Transverse colon (tissue), 4 donors: Measurements from ENCODE around the gene TSPAN9.

Experiments used
- POLR2AphosphoS5 ChIP-seq, 3 donors: sonication (generic); formaldehyde crosslinking; IDR thresholded peaks; one replicate each; pipeline ENCODE4 v1.6.1; 2016; ENCODE audit warnings: antibody characterized with exemption in 3 of 3
- TF ChIP-seq, protein P1 (sequence below), 5 experiments: fragments of 200-600 bp in 3 of 5; fragments of 450-650 bp in 2 of 5; sonication (generic) in 3 of 5; IDR thresholded peaks; 1 replicate in 2 of 5; 2 replicates in 3 of 5; pipeline ENCODE4 v1.5.1; 2016 to 2017; ENCODE audit warnings: antibody characterized with exemption in 5 of 5, inconsistent platforms in 3 of 5, mild to moderate bottlenecking in 2 of 5, moderate library complexity in 1 of 5

DNA sequence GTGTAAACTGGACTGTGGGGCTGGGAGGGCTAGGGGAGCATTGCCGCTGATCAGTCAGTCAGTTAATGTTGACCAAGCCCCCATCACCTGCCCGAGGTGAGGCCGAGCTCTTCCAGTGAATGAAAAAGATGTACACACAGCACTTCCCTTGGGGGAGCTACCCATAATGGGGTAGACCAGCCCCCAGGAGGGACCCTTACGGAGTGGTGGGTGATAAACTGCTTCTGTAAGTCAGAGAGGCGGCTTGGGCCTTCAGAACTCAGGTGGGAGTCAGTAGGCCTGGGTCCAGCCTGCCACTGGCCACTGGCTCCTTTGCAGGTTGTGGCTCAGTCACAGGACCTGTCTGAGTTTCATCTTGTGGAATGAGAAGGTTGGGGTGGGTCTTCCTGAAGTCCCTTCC lies 43.5 kb downstream of the TSPAN9 start:
- TF ChIP-seq POLR2AphosphoS5 (IDR thresholded peaks at IDR 0.05) = no peak
- TF ChIP-seq, protein P1, sequence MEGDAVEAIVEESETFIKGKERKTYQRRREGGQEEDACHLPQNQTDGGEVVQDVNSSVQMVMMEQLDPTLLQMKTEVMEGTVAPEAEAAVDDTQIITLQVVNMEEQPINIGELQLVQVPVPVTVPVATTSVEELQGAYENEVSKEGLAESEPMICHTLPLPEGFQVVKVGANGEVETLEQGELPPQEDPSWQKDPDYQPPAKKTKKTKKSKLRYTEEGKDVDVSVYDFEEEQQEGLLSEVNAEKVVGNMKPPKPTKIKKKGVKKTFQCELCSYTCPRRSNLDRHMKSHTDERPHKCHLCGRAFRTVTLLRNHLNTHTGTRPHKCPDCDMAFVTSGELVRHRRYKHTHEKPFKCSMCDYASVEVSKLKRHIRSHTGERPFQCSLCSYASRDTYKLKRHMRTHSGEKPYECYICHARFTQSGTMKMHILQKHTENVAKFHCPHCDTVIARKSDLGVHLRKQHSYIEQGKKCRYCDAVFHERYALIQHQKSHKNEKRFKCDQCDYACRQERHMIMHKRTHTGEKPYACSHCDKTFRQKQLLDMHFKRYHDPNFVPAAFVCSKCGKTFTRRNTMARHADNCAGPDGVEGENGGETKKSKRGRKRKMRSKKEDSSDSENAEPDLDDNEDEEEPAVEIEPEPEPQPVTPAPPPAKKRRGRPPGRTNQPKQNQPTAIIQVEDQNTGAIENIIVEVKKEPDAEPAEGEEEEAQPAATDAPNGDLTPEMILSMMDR (IDR thresholded peaks at IDR 0.05) = no peak
